ENCODE results near the gene SOS1. TPM values are rescaled to one million over a fixed set of nuclear protein-coding genes. Genes with fewer than 3 reads are reported as not detected.

The SOS1 gene
- total and polyA plus RNA-seq, 2 of the 13 experiments (the other 11 are each of a cell fraction or from before 2014, with no cell fraction given): 20.8 to 60.4 TPM

DNA sequence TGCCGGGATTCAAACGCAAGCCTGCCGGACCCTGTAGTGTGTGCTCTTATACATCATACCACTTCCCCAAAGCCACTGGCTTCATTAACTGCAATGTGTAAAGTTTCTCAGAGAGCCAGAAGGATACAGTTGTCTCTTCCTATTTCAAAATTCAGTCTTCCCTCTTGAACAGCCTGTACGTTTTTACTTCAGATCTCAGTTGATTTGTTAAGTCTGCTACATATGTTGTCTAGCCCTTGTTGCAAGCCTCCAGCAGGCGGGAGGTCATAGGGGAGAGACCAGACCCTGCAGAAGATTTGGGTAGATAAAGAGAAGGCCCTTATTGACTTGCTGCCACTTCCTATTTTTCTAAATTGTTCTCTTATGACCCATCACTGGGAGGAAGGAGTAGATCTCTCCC is 174.9 kb downstream of the SOS1 start:
- FAIRE-seq (no peak), DNase-seq (ENCODE audit: low spot score) (no peak), ATAC-seq (no peak)
- H4K20me1 ChIP-seq (ENCODE audit: insufficient read depth, low read length): no peaks in the 10 kb centered on the region
- no peaks in the 10 kb centered on the region for H3K36me3 ChIP-seq (replicated peaks in 1 of 2; ENCODE audit: control insufficient read depth in 1 of 2, insufficient read depth in 2 of 2, low read length in 2 of 2)
- intact Hi-C loops (cut with micrococcal nuclease; ENCODE audit: unreplicated experiment): loop anchor here (2.0 to 5.0 kb wide), 6 partner anchors 19 to 179 kb away; partner anchors contain the start of genes DHX57 and MORN2
- H3K27ac ChIP-seq (ENCODE audit: extremely low read length, insufficient read depth, low read length): no peak overlapping the region
- no peak overlapping the region for H3K9ac ChIP-seq (ENCODE audit: insufficient read depth, low read depth, low read length)
- no peaks in the 10 kb centered on the region for H3K9me3 ChIP-seq (ENCODE audit: low read length)
- H3K4me3 ChIP-seq (replicated peaks in 1 of 3; ENCODE audit: insufficient read depth in 1 of 3, low read depth in 2 of 3, low read length in 3 of 3): no peak overlapping the region
- no peak overlapping the region for H3K4me2 ChIP-seq (ENCODE audit: low read depth, low read length)
- H2AFZ ChIP-seq (ENCODE audit: low read length): no peak overlapping the region
- 83% methylated on average over 5 of the region's 5 CpGs for WGBS (ENCODE audit: low lambda C conversion rate)
- ChIA-PET POLR2A (interaction anchor here (2.2 kb wide), 1 partner anchor 70 kb away, joined by 6 read pairs; the partner anchor contains the start of genes DHX57 and MORN2), CTCF (ENCODE audit: low intra/inter-chr PET ratio, low total read pairs) (no interaction called here)
- H3K27me3 ChIP-seq (ENCODE audit: control insufficient read depth in 1 of 2, insufficient read depth in 2 of 2, low read length in 2 of 2): no peaks in the 10 kb centered on the region
- in situ Hi-C loops (cut with HindIII; ENCODE audit: extremely low pct_ligation_motif_present, low pct_unique_long_range_greater_than_20kb): loop anchor here (5.0 to 10.0 kb wide), 3 partner anchors 36 to 281 kb away; no protein-coding TSS in a partner anchor
- BruUV-seq (replicated peaks): no TSS peak
- no peak for TF ChIP-seq ZNF776 (CRISPR knock-in tag; IDR thresholded peaks at IDR 0.05)
- TF ChIP-seq, protein P1, sequence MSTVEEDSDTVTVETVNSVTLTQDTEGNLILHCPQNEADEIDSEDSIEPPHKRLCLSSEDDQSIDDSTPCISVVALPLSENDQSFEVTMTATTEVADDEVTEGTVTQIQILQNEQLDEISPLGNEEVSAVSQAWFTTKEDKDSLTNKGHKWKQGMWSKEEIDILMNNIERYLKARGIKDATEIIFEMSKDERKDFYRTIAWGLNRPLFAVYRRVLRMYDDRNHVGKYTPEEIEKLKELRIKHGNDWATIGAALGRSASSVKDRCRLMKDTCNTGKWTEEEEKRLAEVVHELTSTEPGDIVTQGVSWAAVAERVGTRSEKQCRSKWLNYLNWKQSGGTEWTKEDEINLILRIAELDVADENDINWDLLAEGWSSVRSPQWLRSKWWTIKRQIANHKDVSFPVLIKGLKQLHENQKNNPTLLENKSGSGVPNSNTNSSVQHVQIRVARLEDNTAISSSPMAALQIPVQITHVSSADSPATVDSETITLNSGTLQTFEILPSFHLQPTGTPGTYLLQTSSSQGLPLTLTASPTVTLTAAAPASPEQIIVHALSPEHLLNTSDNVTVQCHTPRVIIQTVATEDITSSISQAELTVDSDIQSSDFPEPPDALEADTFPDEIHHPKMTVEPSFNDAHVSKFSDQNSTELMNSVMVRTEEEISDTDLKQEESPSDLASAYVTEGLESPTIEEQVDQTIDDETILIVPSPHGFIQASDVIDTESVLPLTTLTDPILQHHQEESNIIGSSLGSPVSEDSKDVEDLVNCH (CRISPR knock-in tag; IDR thresholded peaks at IDR 0.05): no peak
- peaks cover 46% of the 10 kb centered on the region for H3K4me1 ChIP-seq (ENCODE audit: insufficient read depth, low read length)
- H3K79me2 ChIP-seq (ENCODE audit: insufficient read depth, low read length): no peaks in the 10 kb centered on the region

DNA sequence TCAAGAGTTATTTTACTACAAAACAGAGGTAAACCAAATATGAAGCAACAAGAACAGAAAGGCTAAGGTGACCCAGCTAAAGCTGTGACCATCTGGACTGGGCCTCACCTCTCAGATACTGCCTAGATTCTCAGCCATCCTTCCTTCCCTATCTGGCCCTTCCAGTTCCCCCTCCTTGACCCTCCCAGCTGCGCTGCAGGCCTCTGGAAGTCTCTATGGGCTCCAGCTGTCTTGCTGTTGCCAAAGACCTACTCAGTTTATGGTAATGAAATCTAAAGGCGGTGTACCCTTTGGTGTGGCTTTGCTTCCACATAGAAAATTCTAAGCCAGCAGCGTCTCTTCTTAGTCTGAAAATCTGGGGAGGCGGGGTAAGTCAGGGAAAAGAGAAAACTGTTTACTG is 175.5 kb downstream of the SOS1 start:
- CTCF ChIA-PET (ENCODE audit: low intra/inter-chr PET ratio, low total read pairs): no interaction called here

More for the DNA sequence above, 175.5 kb downstream of the SOS1 start:
- ATAC-seq (no peak), FAIRE-seq (no peak), DNase-seq (ENCODE audit: low spot score) (no peak)
- POLR2A ChIA-PET: no interaction called here
- WGBS (ENCODE audit: low lambda C conversion rate): 93% methylated on average over 4 of the region's 4 CpGs
- Histone ChIP-seq H3K4me1 (ENCODE audit: insufficient read depth, low read length) (peaks cover 46% of the 10 kb centered on the region), H3K36me3 (replicated peaks in 1 of 2; ENCODE audit: control insufficient read depth in 1 of 2, insufficient read depth in 2 of 2, low read length in 2 of 2) (no peaks in the 10 kb centered on the region), H3K27me3 (ENCODE audit: control insufficient read depth in 1 of 2, insufficient read depth in 2 of 2, low read length in 2 of 2) (no peaks in the 10 kb centered on the region), H4K20me1 (ENCODE audit: insufficient read depth, low read length) (no peaks in the 10 kb centered on the region), H3K27ac (ENCODE audit: extremely low read length, insufficient read depth, low read length) (no peak overlapping the region), H3K4me2 (ENCODE audit: low read depth, low read length) (no peak overlapping the region), H3K4me3 (replicated peaks in 1 of 3; ENCODE audit: insufficient read depth in 1 of 3, low read depth in 2 of 3, low read length in 3 of 3) (no peak overlapping the region), H3K79me2 (ENCODE audit: insufficient read depth, low read length) (no peaks in the 10 kb centered on the region), H3K9ac (ENCODE audit: insufficient read depth, low read depth, low read length) (no peak overlapping the region), H3K9me3 (ENCODE audit: low read length) (no peaks in the 10 kb centered on the region), H2AFZ (ENCODE audit: low read length) (no peak overlapping the region)
- no TSS peak for BruUV-seq (replicated peaks)
- TF ChIP-seq, protein P2, sequence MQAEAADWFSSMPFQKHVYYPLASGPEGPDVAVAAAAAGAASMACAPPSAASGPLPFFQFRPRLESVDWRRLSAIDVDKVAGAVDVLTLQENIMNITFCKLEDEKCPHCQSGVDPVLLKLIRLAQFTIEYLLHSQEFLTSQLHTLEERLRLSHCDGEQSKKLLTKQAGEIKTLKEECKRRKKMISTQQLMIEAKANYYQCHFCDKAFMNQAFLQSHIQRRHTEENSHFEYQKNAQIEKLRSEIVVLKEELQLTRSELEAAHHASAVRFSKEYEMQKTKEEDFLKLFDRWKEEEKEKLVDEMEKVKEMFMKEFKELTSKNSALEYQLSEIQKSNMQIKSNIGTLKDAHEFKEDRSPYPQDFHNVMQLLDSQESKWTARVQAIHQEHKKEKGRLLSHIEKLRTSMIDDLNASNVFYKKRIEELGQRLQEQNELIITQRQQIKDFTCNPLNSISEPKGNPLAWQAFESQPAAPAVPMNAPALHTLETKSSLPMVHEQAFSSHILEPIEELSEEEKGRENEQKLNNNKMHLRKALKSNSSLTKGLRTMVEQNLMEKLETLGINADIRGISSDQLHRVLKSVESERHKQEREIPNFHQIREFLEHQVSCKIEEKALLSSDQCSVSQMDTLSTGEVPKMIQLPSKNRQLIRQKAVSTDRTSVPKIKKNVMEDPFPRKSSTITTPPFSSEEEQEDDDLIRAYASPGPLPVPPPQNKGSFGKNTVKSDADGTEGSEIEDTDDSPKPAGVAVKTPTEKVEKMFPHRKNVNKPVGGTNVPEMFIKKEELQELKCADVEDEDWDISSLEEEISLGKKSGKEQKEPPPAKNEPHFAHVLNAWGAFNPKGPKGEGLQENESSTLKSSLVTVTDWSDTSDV (CRISPR knock-in tag; IDR thresholded peaks at IDR 0.05): no peak
- TF ChIP-seq, protein P3, sequence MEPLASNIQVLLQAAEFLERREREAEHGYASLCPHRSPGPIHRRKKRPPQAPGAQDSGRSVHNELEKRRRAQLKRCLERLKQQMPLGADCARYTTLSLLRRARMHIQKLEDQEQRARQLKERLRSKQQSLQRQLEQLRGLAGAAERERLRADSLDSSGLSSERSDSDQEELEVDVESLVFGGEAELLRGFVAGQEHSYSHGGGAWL (CRISPR knock-in tag; IDR thresholded peaks at IDR 0.05): no peak
- no peak for TF ChIP-seq ZFP62 (CRISPR knock-in tag; IDR thresholded peaks at IDR 0.05)
- in situ Hi-C loops (cut with HindIII; ENCODE audit: extremely low pct_ligation_motif_present, low pct_unique_long_range_greater_than_20kb) (loop anchor here (5.0 to 10.0 kb wide), 3 partner anchors 37 to 282 kb away; no protein-coding TSS in a partner anchor), intact Hi-C loops (cut with micrococcal nuclease; ENCODE audit: unreplicated experiment) (loop anchor here (5.0 kb wide), 3 partner anchors 57 to 102 kb away; no protein-coding TSS in a partner anchor)

Measured in HepG2 (cell line).